NCI-H774 (cell line): Measurements from ENCODE around the gene NAT8L.

Experiments
- DNase-seq: peaks from one replicate; lab custom pipeline; 2025; lab: John Stamatoyannopoulos, UW

Gene NAT8L

GRCh38 chr4:2095236-2096072 lies 36.3 kb downstream of the NAT8L start:
- no peak for DNase-seq

GRCh38 chr4:2096073-2096609 lies 37.0 kb downstream of the NAT8L start:
- no peak for DNase-seq

- DNase-seq = no peak
Observed at GRCh38 chr4:2101346-2102044, 42.4 kb downstream of the NAT8L start.

GRCh38 chr4:2102045-2102883 lies 43.1 kb downstream of the NAT8L start:
- no peak for DNase-seq

- DNase-seq = no peak
Observed at GRCh38 chr4:2103127-2103842, 44.2 kb downstream of the NAT8L start.

GRCh38 chr4:2103843-2104547 lies 44.9 kb downstream of the NAT8L start:
- DNase-seq = no peak

- DNase-seq = no peak
Observed at GRCh38 chr4:2104556-2105345, 45.6 kb downstream of the NAT8L start.

- DNase-seq = no peak
Observed at GRCh38 chr4:2105559-2105958, 46.4 kb downstream of the NAT8L start.

- no peak for DNase-seq
Observed at GRCh38 chr4:2116687-2117400, 57.7 kb downstream of the NAT8L start.
